DMS 273 treated with DMSO at 0.1 percent for 48 hours (cell line): Measurements from ENCODE around the gene RAB40A.
"Not testable (repeated sequence)": the region's sequence is repeated elsewhere in the genome, so short reads cannot be mapped to it uniquely, and the experiment has no call there.

ENCODE experiments used
- DNase-seq: peaks from one replicate; lab custom pipeline; 2025; lab: John Stamatoyannopoulos, UW

Gene RAB40A

DNA sequence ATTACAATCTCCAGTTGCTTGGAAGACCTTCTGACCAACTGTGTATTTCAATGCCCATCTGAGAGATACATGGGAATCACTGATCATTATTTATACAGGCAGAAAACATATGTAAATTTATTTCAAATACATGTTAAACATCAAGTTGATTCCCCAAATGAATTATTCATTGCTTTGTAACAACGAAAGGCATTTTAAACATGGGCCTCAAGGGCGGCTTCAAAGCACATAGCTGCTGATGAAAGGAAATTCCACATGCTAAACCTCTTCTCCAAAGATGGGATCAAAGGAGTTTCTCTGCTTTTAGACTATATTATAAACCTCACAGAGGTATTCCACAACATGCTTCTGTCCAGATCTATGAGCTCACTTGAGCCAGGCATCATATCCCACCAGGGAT is 4.3 kb upstream of the RAB40A start:
- DNase-seq, result no peak

DNA sequence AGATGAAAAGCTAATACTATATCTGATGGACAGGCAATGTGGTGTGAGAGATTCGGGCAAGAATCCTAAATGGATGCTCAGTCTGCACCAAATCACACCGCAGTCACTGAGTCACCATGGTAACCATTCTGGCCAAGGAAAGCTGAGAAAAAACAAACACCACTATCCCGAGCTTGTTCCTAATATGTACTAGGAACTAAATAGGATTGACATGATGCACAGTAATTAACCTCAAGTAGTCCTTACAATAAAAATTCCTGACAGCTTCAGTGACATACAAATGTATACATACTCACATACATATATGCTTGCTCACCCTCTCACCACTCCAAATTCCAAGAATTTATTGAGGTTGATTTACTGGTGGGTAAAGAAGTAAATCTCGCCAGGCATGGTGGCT is 1.1 kb upstream of the RAB40A start:
- DNase-seq, result no peak

DNA sequence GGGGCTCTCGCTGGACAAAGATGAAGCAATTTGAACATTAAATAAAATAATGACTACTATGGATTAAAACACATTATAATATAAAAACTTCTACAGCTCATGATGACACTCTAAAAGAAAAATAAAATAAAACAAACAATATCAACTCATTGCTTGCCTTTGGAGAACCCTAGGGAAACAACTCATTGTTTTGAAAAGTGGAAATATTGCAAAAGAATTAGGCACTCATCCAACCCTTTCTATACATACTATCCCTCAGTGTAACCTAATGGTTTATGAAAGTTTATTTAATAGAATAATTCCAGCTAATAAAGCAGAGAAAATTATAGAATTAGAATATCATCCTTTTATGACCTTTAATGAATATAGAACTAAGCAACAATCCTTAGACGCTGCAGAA is 718 bp downstream of the RAB40A start:
- no peak for DNase-seq

DNA sequence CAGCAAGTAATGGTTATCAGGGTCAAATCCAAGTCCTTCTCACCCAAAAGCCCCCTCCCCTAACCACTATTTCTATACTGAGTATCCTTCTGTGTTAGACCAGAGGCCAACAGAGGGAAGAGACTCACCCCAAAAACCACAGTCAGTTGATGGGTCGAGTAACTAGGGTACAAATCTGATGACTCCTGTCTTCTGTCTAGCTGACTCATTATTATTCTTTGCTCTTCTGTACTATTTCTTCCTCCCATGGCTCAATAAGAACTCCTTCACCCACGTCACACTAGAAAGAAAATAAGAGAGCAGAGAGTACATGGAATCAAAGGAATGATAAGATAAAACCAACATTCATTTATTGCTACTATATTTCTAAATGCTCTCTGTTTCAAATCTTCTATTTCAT is 2.0 kb downstream of the RAB40A start:
- DNase-seq, result no peak

DNA sequence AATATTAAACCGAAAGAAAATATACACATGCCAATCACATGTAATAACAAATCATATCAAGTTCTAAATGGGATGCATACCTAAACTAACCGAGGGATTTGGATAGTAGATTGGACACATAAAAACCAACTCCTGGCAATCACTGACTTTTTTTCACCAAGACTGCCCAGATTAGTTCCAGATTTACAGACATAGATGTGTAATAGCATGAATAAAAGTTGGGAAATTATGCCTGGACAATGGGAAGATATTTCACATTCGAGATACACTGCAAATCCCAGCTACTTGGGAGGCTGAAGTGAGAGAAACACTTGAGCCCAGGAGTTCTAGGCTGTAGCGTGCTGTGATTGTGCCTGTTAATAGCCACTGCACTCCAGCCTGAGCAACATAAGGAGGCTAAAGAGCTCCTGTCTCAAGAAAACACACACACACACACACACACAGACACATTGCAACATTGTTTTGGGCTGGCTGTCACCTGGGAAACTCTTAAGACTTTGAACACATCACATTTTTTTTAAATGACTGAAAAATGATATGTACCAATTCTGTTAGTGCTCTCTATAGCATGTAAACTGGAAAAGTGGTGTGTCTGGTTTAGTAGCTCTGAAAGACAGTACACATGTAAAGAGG is 5.7 kb downstream of the RAB40A start:
- no peak for DNase-seq

DNA sequence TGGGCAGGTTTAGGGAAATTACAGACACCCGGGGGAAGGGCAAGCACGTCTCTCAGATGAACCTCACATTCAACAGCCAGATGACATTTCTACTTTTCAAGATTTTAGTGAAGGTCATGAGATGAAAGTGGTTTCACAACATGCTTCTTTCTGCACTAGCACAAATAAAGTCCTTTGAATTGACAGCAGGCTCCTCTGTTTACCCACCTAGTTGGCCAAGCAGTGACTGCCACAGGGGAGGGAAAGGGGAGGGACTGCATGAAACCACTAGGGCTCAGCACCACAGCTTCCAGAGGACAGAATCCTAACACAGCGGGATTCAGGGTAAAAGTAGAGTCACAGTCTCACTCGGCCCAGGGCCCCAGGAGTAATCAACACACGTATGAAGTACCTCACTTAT is 6.2 kb downstream of the RAB40A start:
- DNase-seq, result no peak

DNA sequence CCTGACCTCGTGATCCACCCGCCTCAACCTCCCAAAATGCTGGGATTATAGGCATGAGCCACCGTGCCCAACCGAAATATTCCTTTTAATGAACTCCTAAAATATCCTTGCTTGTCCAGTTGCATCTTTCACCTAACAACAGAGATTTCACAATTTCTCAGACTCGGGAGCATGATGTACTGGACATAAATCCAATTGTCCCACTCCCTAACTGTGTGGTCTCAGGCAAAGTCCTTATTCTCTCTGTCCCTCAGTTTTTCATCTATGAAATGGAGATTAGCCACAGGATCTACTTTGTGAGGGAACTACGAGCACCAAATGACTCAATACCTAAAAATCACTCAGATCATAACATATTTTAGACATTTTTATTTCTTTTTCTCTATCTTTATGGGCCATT is 9.3 kb downstream of the RAB40A start:
- no peak for DNase-seq

DNA sequence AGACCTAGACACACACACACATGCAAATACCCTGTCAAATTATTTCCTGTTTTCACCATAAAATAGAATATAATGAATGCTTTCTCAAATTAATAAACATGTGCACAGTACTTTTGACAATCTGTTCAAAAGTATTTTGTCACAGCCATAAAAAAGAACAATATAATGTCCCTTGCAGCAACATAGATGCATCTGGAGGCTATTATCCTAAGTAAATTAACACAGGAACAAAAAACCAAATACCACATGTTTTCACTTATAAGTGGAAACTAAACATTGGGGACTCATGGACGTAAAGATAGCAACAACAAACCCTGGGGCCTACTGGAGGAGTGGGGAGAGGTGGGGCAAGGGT is 15.5 kb downstream of the RAB40A start:
- no peak for DNase-seq

DNA sequence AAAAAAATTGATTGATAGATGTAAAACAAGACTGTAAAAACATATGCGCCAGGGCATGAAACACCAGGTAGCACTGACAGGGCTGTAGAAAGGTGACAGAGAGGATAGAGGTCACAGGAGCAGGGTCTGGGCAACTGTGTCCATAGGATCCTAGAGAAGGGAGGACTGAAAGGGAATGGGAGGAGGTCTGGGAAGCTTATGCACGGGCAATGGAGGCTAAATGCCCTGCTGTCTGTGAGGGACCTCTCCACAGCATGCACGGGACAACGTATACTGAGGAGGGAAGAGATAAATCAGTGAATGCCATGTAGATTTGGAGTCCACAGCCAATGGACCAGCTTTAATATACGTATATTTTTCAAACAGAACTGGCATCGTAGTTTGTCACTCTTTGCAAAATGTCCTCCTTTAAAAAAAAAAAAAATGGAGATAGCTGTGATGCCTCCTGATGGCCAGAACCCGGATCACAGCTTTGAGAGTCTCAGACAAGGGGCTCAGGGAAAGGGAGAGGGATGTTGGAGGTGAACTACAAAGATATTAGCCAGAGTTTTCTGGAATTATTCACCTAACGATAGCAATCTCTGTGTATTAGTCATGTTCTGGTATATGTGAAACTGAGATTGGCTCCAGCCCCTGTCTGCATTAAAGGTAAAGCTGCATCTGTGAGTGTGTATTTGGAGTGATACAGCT is 16.0 kb downstream of the RAB40A start:
- DNase-seq, result no peak

DNA sequence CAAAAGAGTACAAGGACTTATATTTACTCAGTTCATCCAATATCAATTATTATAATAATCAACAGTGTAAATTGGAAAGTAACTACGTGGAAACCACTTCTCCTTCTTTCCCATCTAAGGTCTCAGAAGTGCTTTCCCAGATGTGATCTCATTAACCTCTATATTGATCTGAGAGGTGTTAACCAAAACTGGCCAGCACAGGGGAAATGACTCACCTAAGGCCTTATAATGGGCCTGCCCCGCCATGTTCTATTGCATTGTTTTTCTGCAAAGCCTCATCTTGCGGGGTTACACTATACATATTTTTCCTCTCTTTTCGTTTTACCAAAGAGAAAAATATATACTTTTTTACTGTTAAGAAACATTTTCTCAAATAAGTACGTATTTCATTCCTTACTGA is 20.5 kb downstream of the RAB40A start:
- no peak for DNase-seq

DNA sequence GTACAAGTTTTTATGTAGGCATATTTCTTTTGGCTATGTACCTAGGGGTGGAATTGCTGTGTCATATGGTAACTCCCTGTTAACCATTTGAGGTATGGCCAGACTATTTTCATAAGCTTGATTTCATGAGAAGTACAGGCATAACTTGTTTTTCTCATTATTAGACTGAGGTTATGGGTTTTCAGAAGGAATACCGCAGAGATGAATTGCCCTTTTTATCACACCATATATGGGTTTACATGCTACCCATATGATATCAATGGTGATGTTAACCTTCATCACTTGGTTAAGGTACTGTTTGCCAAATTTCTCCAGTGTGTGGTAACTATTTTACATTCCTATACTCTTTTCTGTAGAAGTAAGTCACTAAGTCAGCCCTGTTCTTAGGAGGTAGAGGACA is 23.5 kb downstream of the RAB40A start:
- no peak for DNase-seq

DNA sequence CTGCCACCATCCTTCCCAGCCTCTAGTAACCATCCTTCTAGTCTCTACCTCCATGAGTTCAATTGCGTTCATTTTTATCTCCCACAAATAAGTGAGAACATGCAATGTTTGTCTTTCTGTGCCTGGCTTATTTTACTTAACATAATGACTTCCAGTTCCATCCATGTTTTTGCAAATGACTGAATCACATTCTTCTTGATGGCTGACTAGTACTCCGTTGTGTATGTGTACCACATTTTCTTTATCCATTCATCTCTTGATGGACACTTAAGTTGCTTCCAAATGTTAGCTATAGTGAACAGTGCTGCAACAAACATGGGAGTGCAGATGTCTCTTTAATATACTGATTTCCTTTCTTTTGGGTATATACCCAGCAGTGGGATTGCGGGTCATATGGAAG is 25.7 kb downstream of the RAB40A start:
- DNase-seq, result not testable (repeated sequence)

DNA sequence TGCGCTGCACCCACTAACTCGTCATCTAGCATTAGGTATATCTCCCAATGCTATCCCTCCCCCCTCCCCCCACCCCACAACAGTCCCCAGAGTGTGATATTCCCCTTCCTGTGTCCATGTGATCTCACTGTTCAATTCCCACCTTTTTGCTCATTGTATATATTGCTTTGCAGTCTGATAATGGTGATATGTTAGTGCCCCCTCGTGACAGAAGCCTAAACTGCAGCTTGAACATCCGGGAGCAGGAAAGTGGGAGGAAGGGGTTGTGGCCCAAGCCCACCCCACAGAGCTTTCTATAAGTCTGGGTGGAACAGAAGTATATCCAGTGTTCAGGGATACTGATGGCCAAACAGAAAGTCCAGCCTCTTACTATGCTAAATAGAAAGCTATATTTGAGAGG is 29.6 kb downstream of the RAB40A start:
- peak; percentile 10 for DNase-seq

DNA sequence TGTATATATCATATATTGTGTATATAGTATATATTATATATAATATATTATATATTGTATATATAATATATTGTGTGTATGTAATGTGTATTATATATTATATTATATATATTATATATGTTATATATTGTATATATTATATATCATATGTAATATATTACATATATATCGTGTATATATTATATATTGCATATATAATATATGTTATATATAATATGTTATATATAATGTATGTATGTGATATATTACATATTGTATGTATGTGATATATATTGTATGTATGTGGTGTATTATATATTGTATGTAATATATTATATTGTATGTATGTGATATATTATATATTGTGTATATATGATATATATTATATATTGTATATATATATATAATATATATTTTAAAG is 30.5 kb downstream of the RAB40A start:
- no peak for DNase-seq

DNA sequence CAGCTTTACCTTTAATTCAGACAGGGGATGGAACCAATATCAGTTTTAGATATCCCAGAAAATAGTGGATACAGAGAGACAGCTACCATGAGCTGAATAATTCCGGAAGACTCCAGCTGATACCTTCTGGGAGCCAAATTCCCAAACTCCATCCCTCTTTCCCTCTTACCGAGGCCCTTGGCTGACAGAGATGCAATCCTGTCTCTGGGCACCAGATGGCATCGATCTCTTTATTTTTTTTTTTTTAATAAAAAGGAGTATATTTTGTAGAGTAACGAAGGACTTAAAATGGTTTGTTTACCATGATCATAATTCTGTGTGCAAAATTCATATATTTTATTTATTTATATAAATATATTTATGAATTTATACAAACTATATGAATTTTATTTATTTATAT is 31.0 kb downstream of the RAB40A start:
- peak; percentile 4 for DNase-seq

DNA sequence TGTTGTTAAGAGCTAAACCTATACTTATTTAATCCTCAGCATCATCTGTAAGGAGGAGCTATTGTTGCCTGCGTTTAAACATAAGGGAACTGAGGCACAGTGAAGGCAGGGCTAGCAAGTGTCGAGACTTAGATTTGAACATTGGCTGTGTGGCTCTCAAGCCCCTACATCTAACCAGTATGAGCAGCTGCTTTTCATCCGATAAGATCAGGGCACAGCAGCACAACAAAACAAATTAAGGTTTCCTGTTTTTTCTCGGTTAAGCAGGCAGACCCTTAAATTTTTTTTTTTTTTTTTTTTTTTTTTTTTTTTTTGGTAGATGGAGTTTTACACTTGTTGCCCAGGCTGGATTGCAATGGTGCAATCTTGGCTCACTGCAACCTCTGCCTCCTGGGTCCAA is 35.6 kb downstream of the RAB40A start:
- DNase-seq, result no peak

DNA sequence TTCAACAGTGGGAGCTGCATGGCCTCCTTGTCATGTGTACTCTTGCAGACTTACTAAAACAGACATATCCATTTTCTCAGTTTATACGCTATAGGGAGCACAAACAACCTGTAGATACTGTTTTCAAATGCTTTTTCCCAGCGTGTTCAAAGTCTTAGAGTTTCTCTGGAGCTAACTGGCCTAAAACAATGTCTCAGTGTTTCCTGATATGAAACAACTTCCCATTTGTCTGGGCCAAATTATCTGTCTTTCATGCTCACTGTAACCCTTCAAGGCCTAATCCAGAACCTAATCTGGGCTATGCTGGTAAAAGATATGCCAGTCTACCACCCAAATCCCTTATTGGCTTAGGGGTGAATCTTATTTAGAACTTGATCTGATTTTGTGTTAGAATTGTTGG is 38.8 kb downstream of the RAB40A start:
- DNase-seq, result no peak

DNA sequence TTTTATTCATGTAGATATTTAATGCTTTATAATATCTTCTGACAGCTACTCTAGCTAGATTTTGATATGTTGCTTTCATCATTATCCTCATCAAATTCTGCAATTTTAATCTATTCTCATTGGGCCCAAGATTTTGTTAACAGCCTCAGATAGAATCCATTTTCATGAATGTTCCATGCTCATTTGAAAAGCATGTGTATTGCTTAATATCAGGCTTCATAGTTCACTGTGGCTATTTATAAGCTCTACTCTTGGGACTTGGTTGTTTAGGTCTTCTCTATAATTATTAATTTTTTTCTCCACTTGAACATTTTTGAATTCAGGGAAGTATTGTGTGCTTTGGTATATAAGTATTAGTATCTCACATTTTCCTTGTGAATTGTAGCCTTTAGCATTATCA is 41.8 kb downstream of the RAB40A start:
- DNase-seq, result no peak

DNA sequence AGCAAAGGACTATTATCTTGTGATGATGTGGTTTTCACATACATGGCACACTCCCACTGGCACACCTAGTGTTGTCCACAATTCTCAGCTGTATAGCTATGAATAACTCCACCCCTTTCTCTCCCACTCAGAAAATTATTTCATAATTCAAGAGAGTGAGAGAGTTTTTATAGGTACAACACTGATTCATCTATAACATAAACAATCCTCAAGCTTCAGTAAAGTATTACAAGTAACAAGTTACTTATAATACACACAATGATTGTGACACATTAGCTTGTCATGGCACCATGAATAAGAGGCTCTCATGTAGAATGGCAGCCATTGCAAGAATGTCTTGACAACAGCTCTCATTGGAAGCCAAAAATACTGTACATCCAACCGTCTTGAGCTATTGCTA is 43.9 kb downstream of the RAB40A start:
- DNase-seq, result no peak

DNA sequence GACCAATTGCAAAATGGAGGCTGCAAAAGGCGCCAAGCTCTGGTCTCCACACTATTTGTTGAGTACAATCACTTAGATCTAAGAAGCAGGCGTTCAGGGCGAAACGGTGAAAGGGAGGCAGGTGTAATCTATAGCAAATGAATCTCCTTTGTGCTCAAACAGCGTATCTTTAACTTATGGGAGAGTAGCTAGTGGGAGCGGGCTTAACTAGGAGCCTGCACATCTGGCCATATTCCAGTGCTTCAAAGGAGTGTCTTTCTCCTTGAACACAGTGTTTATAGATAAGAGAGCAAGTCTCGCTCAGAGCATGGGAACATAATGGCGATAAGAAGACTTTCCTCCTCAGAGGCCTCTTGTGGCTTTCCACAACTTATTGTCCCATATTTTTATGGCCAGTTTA is 49.3 kb downstream of the RAB40A start:
- DNase-seq, result not testable (repeated sequence)

DNA sequence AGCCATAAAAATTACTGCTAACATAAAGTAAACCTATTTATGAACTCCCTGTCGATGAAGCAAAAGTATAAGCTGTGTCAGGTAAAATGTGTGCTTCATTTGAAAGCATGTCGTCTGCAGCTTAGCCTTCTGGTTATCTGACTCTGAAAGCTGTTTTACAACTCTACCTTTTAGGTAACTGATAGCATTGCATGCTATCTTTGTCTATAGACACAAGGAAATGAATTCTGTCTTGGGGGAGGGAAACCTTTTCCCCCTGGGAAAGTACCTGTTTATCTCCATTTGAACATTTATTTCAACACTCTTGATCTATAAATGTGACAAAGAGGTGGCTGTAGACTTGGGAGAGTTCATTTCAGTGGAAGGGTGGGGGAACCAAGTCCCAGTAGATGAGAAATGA is 51.4 kb downstream of the RAB40A start:
- no peak for DNase-seq

DNA sequence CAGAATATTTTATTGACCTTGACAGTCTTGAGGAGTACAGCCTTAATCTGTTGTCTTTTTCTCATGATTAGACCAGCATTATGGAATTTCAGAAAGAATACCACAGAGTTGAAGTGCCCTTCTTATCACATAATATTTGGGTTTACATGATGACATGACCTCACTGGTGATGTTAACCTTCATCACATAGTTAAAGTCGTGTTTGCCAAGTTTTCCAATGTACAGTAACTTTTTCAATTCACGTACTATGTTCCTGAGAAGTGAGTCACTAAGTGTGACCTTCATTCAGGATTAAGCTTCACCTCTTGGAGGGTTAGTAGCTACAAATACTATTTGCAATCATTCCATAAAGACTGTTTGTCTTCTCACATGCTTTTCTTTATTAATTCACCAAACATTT is 52.1 kb downstream of the RAB40A start:
- no peak for DNase-seq

DNA sequence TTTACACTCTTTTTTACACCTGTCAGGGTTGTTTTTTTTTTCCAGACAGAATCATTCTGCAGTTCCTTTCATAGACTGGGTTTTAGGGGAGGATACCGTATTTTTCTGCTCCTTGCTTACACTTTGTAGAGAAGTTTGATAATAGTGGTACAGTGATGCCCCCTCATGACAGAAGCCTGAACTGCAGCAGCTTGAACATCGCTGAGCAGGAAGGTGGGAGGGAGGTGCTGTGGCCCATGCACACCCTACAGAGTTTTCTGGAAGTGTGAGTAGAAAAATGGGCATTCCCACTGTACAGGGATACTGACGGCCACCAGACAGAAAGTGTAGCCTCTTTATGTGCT is 54.5 kb downstream of the RAB40A start:
- DNase-seq, result peak; percentile 48

DNA sequence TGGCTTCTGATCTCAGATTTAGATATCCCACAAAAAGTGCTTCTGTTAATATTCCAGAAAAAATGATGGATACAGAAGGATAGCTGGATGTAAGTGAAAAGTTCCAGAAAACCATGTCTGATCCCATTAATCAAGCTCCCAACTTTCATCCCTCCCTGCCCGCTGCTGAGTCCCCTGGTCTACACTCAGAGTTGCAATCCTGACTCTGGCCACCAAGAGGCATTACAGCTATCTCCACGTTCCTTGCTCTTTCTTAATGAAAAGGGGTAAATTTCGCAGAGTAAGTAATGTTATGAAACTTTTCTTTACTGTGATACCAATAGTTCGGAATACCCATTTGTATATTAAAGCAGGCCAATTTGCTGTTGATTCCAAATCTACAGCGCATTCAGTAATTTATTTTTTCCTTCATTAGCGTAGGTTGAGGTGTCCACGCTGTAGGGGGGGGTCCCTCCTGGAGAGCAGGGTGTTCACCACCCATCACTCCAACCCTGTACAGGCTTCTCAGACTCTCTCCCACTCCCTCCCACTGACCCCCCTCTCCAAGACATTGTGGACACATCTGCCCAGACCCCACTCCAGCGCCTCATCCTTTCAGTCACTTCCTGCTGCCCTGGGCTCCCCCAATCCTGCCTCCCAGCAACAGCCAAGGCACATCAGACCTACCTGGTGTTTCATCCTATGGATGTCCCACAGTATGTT is 55.1 kb downstream of the RAB40A start:
- peak; percentile 7 for DNase-seq
